Smooth muscle cell (in vitro differentiated cells): Measurements from ENCODE around the gene ZNF296. TPM values are rescaled to one million over a fixed set of nuclear protein-coding genes. Genes with fewer than 3 reads are reported as not detected.

Experiments used
- DNase-seq: peaks from one replicate; lab custom pipeline; 2025; ENCODE audit not compliant: unreplicated experiment; lab: John Stamatoyannopoulos, UW
- H2AFZ ChIP-seq: fragments of 200-600 bp; sonication (generic); 2 replicates; pipeline ENCODE4 v1.6.0; 2016; ENCODE audit warnings: antibody characterized with exemption, low read depth, mild to moderate bottlenecking
- H3F3A ChIP-seq: fragments of 200-600 bp; sonication (generic); 2 replicates; pipeline ENCODE4 v1.6.0; 2017; ENCODE audit warnings: antibody characterized with exemption, low read depth
- H3K27ac ChIP-seq: fragments of 200-600 bp; sonication (generic); 2 replicates; pipeline ENCODE4 v1.5.1; 2016; ENCODE audit warnings: low read depth, mild to moderate bottlenecking
- H3K27me3 ChIP-seq: fragments of 200-600 bp; sonication (generic); 2 replicates; pipeline ENCODE4 v1.6.1; 2016; ENCODE audit warnings: low read depth, mild to moderate bottlenecking
- H3K36me3 ChIP-seq: fragments of 200-600 bp; sonication (generic); 2 replicates; pipeline ENCODE4 v1.5.1; 2016; ENCODE audit warnings: low read depth
- H3K4me1 ChIP-seq: fragments of 200-600 bp; sonication (generic); 2 replicates; pipeline ENCODE4 v1.5.1; 2016; ENCODE audit warnings: low read depth
- H3K4me2 ChIP-seq: fragments of 200-600 bp; sonication (generic); 2 replicates; pipeline ENCODE4 v1.6.0; 2016; ENCODE audit warnings: mild to moderate bottlenecking
- H3K4me3 ChIP-seq: fragments of 200-600 bp; sonication (generic); 2 replicates; pipeline ENCODE4 v1.5.1; 2016; ENCODE audit warnings: mild to moderate bottlenecking
- H3K79me2 ChIP-seq: fragments of 200-600 bp; sonication (generic); 2 replicates; pipeline ENCODE4 v1.6.0; 2016; ENCODE audit warnings: low read depth, mild to moderate bottlenecking
- H3K9ac ChIP-seq: fragments of 200-600 bp; sonication (generic); 2 replicates; pipeline ENCODE4 v1.6.0; 2016; ENCODE audit warnings: low read depth
- H3K9me3 ChIP-seq: fragments of 200-600 bp; sonication (generic); replicated peaks from 2 replicates; pipeline ENCODE4 v1.5.1; 2016; ENCODE audit warnings: low read depth
- H4K20me1 ChIP-seq: fragments of 200-600 bp; sonication (generic); 2 replicates; pipeline ENCODE4 v1.6.0; 2016; ENCODE audit warnings: low read depth
- WGBS: methylation state at CpG from one replicate; pipeline ENCODE4 v1.1.7; 2016; ENCODE audit warnings: low lambda C conversion rate; 5-methylcytosine and 5-hydroxymethylcytosine counted together
- polyA plus RNA-seq: library from polyadenylated mRNA; unstranded; fragments of >200 nt; fragmentation: Nextera tagmentation; extraction: Ambion mirVana; gene quantifications from 2 replicates; pipeline ENCODE4 v1.2.1, GENCODE V29; 2016
- total RNA-seq: library from RNA; depleted of rRNA; stranded (reverse); fragments of >200 nt; gene quantifications from 2 replicates; pipeline ENCODE4 v1.2.3, GENCODE V29; 2014
- TF ChIP-seq, protein P1 (sequence below): fragments of 200-600 bp; sonication (generic); IDR thresholded peaks from 2 replicates; pipeline ENCODE4 v1.5.1; 2017; ENCODE audit warnings: borderline replicate concordance, mild to moderate bottlenecking, antibody characterized with exemption; ENCODE audit not compliant: insufficient read depth, poor library complexity, severe bottlenecking

ZNF296 gene
- total and polyA plus RNA-seq, 2 experiments from 2014 or later, result 0.21 to 1.1 TPM

DNA sequence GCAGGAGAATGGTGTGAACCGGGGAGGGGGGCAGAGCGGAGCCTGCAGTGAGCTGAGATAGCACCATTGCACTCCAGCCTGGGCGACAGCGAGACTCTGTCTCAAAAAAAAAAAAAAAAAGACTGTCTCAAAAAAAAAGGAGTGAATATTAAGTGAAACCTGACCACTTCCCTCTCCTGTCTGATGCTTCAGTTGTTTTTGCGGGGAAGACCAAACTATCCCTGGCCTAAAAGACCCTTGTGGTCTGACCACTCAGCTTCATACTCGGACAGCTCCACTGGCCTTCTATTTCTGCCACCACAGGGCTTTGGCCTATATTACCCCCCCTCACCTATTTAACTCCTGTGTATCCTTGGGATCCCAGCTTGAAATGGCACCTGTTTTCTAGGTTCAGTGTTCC lies 35.2 kb downstream of the ZNF296 start:
- over 99% methylated on average over 4 of the region's 6 CpGs for WGBS
- peaks cover 4% of the 10 kb centered on the region for H3F3A ChIP-seq
- TF ChIP-seq, protein P1, sequence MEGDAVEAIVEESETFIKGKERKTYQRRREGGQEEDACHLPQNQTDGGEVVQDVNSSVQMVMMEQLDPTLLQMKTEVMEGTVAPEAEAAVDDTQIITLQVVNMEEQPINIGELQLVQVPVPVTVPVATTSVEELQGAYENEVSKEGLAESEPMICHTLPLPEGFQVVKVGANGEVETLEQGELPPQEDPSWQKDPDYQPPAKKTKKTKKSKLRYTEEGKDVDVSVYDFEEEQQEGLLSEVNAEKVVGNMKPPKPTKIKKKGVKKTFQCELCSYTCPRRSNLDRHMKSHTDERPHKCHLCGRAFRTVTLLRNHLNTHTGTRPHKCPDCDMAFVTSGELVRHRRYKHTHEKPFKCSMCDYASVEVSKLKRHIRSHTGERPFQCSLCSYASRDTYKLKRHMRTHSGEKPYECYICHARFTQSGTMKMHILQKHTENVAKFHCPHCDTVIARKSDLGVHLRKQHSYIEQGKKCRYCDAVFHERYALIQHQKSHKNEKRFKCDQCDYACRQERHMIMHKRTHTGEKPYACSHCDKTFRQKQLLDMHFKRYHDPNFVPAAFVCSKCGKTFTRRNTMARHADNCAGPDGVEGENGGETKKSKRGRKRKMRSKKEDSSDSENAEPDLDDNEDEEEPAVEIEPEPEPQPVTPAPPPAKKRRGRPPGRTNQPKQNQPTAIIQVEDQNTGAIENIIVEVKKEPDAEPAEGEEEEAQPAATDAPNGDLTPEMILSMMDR, result no peak
- H3K27me3 ChIP-seq, result no peaks in the 10 kb centered on the region
- peaks cover 6% of the 10 kb centered on the region for H3K36me3 ChIP-seq
- no peaks in the 10 kb centered on the region for H3K9me3 ChIP-seq
- peaks cover 67% of the 10 kb centered on the region for H3K79me2 ChIP-seq
- no peak overlapping the region for H3K4me3 ChIP-seq
- no peak overlapping the region for H3K27ac ChIP-seq
- H2AFZ ChIP-seq, result no peak overlapping the region
- H3K4me1 ChIP-seq, result peaks cover 7% of the 10 kb centered on the region
- H4K20me1 ChIP-seq, result peaks cover 67% of the 10 kb centered on the region
- no peak for DNase-seq
- H3K9ac ChIP-seq, result no peak overlapping the region
- H3K4me2 ChIP-seq, result no peak overlapping the region

DNA sequence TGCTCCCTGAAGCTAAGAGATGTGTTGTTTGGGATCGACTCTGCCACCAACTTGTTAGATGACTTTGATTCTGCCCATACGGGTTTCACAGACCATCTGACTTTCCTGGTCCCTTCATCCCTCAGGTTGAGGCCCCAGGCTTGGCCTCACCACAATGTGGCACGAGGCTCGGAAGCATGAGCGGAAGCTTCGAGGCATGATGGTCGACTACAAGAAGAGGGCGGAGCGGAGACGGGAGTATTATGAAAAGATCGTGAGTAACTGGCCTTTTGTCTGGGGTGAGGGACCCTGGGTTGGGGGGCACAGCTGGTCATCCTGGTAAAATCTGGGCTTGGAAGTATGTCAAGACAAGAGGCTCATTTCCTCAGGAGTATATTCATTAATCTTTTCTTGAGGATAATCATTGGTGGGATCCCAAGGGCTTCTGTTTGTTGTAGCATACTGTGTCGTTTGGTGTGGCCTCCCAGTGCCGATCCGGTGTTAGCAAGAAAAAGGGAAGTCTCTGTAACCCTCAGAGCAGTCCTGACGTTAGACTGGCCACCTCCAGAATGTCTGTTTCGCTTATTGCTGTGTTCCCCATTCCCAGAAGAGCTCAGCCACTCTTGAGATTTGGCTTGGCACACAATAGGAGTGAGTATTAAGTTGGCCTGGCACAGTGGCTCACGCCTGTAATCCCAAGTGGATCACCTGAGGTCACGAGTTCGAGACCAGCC lies 36.1 kb downstream of the ZNF296 start:
- H4K20me1 ChIP-seq, result peaks cover 58% of the 10 kb centered on the region
- peak overlapping the region; percentile 88 for H3K4me2 ChIP-seq
- no peak for DNase-seq
- H3K36me3 ChIP-seq, result peaks cover 8% of the 10 kb centered on the region
- 93% methylated on average over 19 of the region's 19 CpGs for WGBS
- peak overlapping the region; percentile 86 for H3K4me3 ChIP-seq
- TF ChIP-seq, protein P1, result no peak
- peaks cover 7% of the 10 kb centered on the region for H3K4me1 ChIP-seq
- H3K9me3 ChIP-seq, result no peaks in the 10 kb centered on the region
- H3F3A ChIP-seq, result peaks cover 4% of the 10 kb centered on the region
- no peak overlapping the region for H2AFZ ChIP-seq
- peaks cover 59% of the 10 kb centered on the region for H3K79me2 ChIP-seq
- no peak overlapping the region for H3K27ac ChIP-seq
- H3K9ac ChIP-seq, result peak overlapping the region; percentile 94
- H3K27me3 ChIP-seq, result no peaks in the 10 kb centered on the region

DNA sequence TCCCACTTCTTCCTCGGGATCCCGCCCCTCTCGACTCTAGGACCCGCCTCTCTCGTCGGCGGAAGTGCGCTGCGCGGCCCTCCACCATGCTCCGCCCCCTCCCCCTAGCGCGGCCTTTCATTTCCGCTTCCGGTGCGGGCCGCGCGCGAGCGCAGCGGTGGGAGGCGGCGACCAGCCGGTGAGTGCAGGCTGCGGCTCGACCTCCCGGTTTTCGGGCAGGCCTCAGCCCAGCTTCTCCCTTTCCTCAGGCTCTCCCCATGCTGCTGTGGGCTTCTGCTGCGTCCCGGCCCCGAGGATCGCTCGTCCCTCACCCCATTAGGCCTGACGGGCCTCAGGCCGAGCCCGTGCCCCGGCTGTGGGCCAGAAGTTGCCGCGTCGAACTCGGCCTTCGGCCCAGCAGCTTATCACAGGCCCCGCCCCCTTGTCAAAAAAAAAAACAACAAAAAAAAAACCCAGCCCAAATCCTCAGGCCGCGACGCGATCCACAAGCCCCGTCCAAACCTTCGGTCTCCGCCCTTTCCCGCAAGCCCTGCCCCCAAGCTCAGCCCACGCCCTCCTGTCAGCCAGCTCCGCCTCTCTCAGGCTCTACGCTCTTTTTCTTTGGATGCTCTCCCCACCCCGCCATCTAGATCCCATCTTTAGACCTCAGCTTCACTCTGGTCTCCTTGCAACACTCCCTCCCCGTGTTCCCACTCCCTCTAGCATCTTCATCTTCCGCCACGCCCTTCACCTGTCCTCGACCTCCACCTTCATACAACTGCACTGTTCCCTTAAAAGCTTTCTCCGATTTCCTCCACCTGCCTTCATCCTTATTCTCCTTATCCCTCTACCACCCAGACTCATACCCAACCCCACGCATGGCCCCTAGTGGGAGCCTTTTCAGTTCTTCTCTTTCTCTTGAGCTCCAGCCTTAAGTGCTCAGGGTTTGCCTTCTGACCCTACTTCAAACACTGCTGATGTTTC lies 37.1 kb downstream of the ZNF296 start, which contains the start of gene CLASRP:
Gene CLASRP (plus strand): TSS at position 115 of the 963 bp plus-strand sequence. CDS start 1,168 bp downstream, outside the sequence.
- H3K4me2 ChIP-seq, result peak within 1 kb of the TSS; percentile 88
- H3K36me3 ChIP-seq, result peaks cover 6% of the 10 kb centered on the region
- H3F3A ChIP-seq, result peaks cover under 1% of the 10 kb centered on the region
- peak within 1 kb of the TSS; percentile 91 for H3K27ac ChIP-seq
- H3K9me3 ChIP-seq, result no peaks in the 10 kb centered on the region
- no peaks in the 10 kb centered on the region for H3K27me3 ChIP-seq
- TF ChIP-seq, protein P1, result no peak
- peaks cover 7% of the 10 kb centered on the region for H3K4me1 ChIP-seq
- H3K79me2 ChIP-seq, result peaks cover 49% of the 10 kb centered on the region
- peaks cover 48% of the 10 kb centered on the region for H4K20me1 ChIP-seq
- H3K4me3 ChIP-seq, result peak within 1 kb of the TSS; percentile 86
- 4% methylated on average over 53 of the region's 62 CpGs for WGBS
- H3K9ac ChIP-seq, result peak within 1 kb of the TSS; percentile 94
- peak; percentile 71 for DNase-seq
- H2AFZ ChIP-seq, result no peak within 1 kb of the TSS
